GM13977 (cell line): Measurements from ENCODE around the gene ORC4.

Experiments
- DNase-seq: peaks from one replicate; pipeline ENCODE4 v3.0.0; 2012; ENCODE audit warnings: low spot score
- CTCF ChIP-seq: IDR thresholded peaks from 2 replicates; pipeline ENCODE4 v1.5.1; 2012; ENCODE audit warnings: mild to moderate bottlenecking, control low read depth; ENCODE audit not compliant: insufficient read depth; ENCODE audit errors: extremely low read depth, missing control alignments
- in situ Hi-C: fragments of 300-500 bp; cut with MboI; formaldehyde crosslinking; loops from one replicate; pipeline ENCODE4 v1.12.0; 2022; ENCODE audit warnings: low sequenced_read_pairs, low pct_unique_long_range_greater_than_20kb, mixed read lengths, inconsistent platforms; ENCODE audit not compliant: unreplicated experiment

The ORC4 gene

DNA sequence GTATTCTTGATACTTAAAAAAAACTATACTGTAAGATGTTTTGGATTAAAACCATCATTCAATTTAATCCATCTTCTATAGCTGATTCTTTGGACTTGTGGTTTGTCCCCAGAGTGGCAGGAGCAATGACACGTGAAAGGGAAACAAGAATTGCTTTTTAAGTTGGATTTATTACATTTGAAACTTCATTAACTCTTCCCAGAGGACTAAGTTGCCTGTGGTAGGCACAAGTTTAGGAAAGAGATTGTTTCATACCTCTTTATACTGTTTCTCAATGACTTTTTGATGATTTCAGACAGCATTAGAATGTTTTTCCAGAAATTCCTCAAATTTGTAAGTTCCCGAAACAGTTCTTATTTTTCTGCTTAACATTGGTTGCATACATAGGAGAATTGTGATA, 134.4 kb downstream of the ORC4 start:
- in situ Hi-C loops: no loop called here
- DNase-seq: no peak
- TF ChIP-seq CTCF: no peak

GRCh38 chr2:147884830-147885229, 135.7 kb downstream of the ORC4 start:
- in situ Hi-C loops: no loop called here
- no peak for DNase-seq
- no peak for TF ChIP-seq CTCF

DNA sequence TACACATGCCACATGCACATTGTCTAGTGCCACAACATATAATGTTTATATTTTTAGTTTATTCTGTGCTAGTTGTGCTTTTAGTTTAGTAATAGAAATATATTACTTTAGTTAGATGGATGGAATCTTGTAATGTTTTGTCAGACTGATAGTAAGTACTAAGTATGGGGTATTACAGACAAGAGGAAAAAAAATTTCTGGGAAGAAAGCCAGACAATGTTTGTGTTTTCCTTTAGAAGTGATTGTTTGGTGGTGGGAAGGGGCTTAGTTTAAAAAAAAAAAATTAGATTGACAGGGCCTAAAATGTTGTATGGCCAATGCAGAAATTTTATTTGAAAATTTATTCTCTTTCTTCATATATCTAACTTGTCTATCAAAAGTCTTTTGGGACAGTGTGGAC, 137.9 kb downstream of the ORC4 start:
- TF ChIP-seq CTCF: no peak
- in situ Hi-C loops: no loop called here
- no peak for DNase-seq
